Measurements from ENCODE around the gene PKNOX2. TPM values are rescaled to one million over a fixed set of nuclear protein-coding genes. Genes with fewer than 3 reads are reported as not detected.

The PKNOX2 gene
- total and polyA plus RNA-seq, 2 of the 4 experiments (the other 2 are of a cell fraction), result 0.72 to 2.3 TPM

GRCh38 chr11:125148011-125148410 lies 16.5 kb upstream of the PKNOX2 start:
- H3K4me3 ChIP-seq (ENCODE audit: insufficient read depth, low read depth, low read length), result no peak overlapping the region
- H3K23ac ChIP-seq (ENCODE audit: low read depth, low read length), result no peak overlapping the region
- H2BK20ac ChIP-seq (ENCODE audit: low read depth, low read length), result no peak overlapping the region
- no peaks in the 10 kb centered on the region for H4K20me1 ChIP-seq (ENCODE audit: insufficient read depth, low read length)
- ATAC-seq (ENCODE audit: low read depth), result no peak
- H3K9me3 ChIP-seq (ENCODE audit: control insufficient read depth, insufficient read depth, low read length), result no peaks in the 10 kb centered on the region; the same call in 1 of the 2 replicates
- in situ Hi-C loops (cut with MboI; ENCODE audit: low sequenced_read_pairs) (loop anchor here (10.0 kb wide), 1 partner anchor 173 kb away; no protein-coding TSS in a partner anchor), dilution Hi-C loops (cut with HindIII; ENCODE audit: low sequenced_read_pairs, unreplicated experiment) (no loop called here), intact Hi-C loops (cut with micrococcal nuclease) (no loop called here)
- DNase-seq, result no peak
- TF ChIP-seq MXI1 (IDR thresholded peaks at IDR 0.05; ENCODE audit: borderline replicate concordance, low read depth, low read length) (no peak), ELK1 (IDR thresholded peaks at IDR 0.05; ENCODE audit: borderline replicate concordance, low read depth, low read length) (no peak), SMC3 (IDR thresholded peaks at IDR 0.05; ENCODE audit: low read depth, low read length) (no peak), POLR2A (IDR thresholded peaks at IDR 0.05; ENCODE audit: low read depth, low read length) (no peak), MAFK (IDR thresholded peaks at IDR 0.05; ENCODE audit: low read depth, low read length) (no peak), RFX5 (IDR thresholded peaks at IDR 0.05; ENCODE audit: low read depth, low read length) (no peak), BHLHE40 (IDR thresholded peaks at IDR 0.05; ENCODE audit: low read depth, low read length) (no peak), RAD21 (IDR thresholded peaks at IDR 0.05; ENCODE audit: low read length) (no peak), CEBPB (IDR thresholded peaks at IDR 0.05; ENCODE audit: low read depth, low read length) (no peak), USF2 (IDR thresholded peaks at IDR 0.05; ENCODE audit: low read depth, low read length) (no peak), MAZ (IDR thresholded peaks at IDR 0.05; ENCODE audit: borderline replicate concordance, low read depth, low read length) (no peak), FOS (IDR thresholded peaks at IDR 0.05; ENCODE audit: low read depth, low read length) (no peak), NFE2L2 (IDR thresholded peaks at IDR 0.05; ENCODE audit: low read depth, low read length) (no peak), RCOR1 (IDR thresholded peaks at IDR 0.05; ENCODE audit: insufficient replicate concordance, low read length) (no peak), CHD1 (IDR thresholded peaks at IDR 0.05; ENCODE audit: low read depth, low read length) (no peak)
- TF ChIP-seq, protein P1, sequence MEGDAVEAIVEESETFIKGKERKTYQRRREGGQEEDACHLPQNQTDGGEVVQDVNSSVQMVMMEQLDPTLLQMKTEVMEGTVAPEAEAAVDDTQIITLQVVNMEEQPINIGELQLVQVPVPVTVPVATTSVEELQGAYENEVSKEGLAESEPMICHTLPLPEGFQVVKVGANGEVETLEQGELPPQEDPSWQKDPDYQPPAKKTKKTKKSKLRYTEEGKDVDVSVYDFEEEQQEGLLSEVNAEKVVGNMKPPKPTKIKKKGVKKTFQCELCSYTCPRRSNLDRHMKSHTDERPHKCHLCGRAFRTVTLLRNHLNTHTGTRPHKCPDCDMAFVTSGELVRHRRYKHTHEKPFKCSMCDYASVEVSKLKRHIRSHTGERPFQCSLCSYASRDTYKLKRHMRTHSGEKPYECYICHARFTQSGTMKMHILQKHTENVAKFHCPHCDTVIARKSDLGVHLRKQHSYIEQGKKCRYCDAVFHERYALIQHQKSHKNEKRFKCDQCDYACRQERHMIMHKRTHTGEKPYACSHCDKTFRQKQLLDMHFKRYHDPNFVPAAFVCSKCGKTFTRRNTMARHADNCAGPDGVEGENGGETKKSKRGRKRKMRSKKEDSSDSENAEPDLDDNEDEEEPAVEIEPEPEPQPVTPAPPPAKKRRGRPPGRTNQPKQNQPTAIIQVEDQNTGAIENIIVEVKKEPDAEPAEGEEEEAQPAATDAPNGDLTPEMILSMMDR (conservative IDR thresholded peaks at IDR 0.05; ENCODE audit: low read depth, low read length), result no peak
- CTCF ChIA-PET, result no interaction called here
- no peaks in the 10 kb centered on the region for H3K79me1 ChIP-seq (ENCODE audit: low read depth in 1 of 2, low read length in 2 of 2)
- POLR2A ChIA-PET (ENCODE audit: unreplicated experiment), result no interaction called here
- H2AFZ ChIP-seq (replicated peaks; ENCODE audit: low read length, poor library complexity), result no peak overlapping the region
- no peak overlapping the region for H4K8ac ChIP-seq (ENCODE audit: low read depth in 2 of 2, low read length in 2 of 2)
- H3K18ac ChIP-seq (ENCODE audit: low read depth, low read length), result no peak overlapping the region
- H3K4ac ChIP-seq (ENCODE audit: low read depth, low read length), result no peak overlapping the region
- no peaks in the 10 kb centered on the region for H3K9me1 ChIP-seq (ENCODE audit: insufficient read depth, low read length)
- H3K27me3 ChIP-seq (ENCODE audit: control insufficient read depth, insufficient read depth, low read length), result peaks cover 23% of the 10 kb centered on the region
- no peaks in the 10 kb centered on the region for H3K36me3 ChIP-seq (ENCODE audit: control insufficient read depth, insufficient read depth, low read length)
- H2BK120ac ChIP-seq (ENCODE audit: low read depth, low read length), result no peak overlapping the region
- no peak overlapping the region for H3K4me2 ChIP-seq (ENCODE audit: low read depth, low read length)
- H2BK15ac ChIP-seq (ENCODE audit: low read depth, low read length), result no peak overlapping the region
- H2AK9ac ChIP-seq (replicated peaks; ENCODE audit: low read depth, low read length, poor library complexity), result no peak overlapping the region
- H4K5ac ChIP-seq (ENCODE audit: low read depth, low read length), result no peak overlapping the region
- no peak overlapping the region for H4K91ac ChIP-seq (ENCODE audit: insufficient read depth, low read depth, low read length)
- no peak overlapping the region for H3K14ac ChIP-seq (replicated peaks; ENCODE audit: low read depth, low read length)
- H3K4me1 ChIP-seq (ENCODE audit: control insufficient read depth, insufficient read depth, low read length), result no peaks in the 10 kb centered on the region
- no peak overlapping the region for H3K56ac ChIP-seq (ENCODE audit: extremely low read depth, insufficient read depth, low read length)
- no TSS peak for BruUV-seq (replicated peaks)
- no peak overlapping the region for H2BK5ac ChIP-seq (ENCODE audit: low read depth, low read length, poor library complexity, severe bottlenecking)
- H2AK5ac ChIP-seq (ENCODE audit: low read depth, low read length), result no peak overlapping the region
- H3K9ac ChIP-seq (ENCODE audit: low read depth, low read length), result no peak overlapping the region
- H3K27ac ChIP-seq (ENCODE audit: insufficient read depth, low read length), result no peak overlapping the region

Measured in IMR-90 (cell line).